Endothelial cell of umbilical vein (primary cell): ENCODE measurements around the gene AIRE.
"Not testable (repeated sequence)": the region's sequence is repeated elsewhere in the genome, so short reads cannot be mapped to it uniquely, and the experiment has no call there.

Source experiments
- MYC ChIP-seq: IDR thresholded peaks from one replicate; pipeline ENCODE4 v1.6.1; 2011; ENCODE audit warnings: mild to moderate bottlenecking, low read depth, low read length
- TF ChIP-seq, protein P1 (sequence below), 2 donors: IDR thresholded peaks; 1 replicate in 1 of 2; 2 replicates in 1 of 2; pipeline ENCODE4 v1.5.1; 2011; ENCODE audit warnings: low read length in 2 of 2, mild to moderate bottlenecking in 2 of 2, moderate library complexity in 2 of 2, control low read depth in 1 of 2, inconsistent platforms in 1 of 2, low read depth in 1 of 2; ENCODE audit not compliant: insufficient read depth in 1 of 2; ENCODE audit errors: extremely low read depth in 1 of 2
- TF ChIP-seq, protein P2 (sequence below): IDR thresholded peaks from 2 replicates; pipeline ENCODE4 v1.6.1; 2011; ENCODE audit not compliant: insufficient read depth, insufficient read length

DNA sequence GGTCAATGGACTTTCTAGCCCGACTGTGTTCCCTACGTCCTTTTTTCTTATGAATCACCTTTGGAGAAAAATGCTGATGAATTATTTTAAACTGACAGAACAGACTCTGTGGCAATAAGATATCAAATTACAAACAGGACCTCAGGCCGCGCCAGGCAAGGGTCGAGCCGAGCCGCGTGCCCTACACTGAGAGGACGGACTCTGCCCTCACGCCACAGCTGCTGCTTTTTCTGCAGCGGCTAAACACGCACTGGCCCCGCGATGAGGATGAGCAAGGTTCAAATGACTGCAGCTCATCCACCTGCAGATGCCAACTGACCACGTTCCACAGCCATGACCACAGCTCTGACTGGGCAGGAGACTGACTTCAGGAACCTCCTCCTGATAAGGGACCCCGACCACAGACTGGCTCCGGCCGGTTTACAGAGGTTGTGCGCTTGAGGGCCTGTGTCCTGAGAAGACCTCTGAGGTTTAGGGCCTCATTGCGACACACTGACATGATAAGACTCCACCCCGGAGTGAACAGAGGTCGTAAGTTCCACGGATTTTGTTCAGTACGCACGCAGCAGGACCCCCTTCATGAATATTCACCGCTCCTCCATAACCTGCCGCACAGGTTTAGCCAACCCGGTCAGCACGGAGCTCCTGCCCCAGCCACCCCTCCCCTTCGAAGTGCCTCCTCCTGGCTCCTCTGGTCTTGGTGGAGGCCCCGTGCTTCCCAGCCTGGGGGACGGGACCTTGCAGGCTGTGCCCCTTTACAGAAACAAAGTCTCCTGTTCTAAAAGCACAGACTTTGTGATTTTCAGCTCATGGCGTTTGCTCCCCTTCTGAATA, 36.3 kb upstream of the AIRE start:
- TF ChIP-seq, protein P1, sequence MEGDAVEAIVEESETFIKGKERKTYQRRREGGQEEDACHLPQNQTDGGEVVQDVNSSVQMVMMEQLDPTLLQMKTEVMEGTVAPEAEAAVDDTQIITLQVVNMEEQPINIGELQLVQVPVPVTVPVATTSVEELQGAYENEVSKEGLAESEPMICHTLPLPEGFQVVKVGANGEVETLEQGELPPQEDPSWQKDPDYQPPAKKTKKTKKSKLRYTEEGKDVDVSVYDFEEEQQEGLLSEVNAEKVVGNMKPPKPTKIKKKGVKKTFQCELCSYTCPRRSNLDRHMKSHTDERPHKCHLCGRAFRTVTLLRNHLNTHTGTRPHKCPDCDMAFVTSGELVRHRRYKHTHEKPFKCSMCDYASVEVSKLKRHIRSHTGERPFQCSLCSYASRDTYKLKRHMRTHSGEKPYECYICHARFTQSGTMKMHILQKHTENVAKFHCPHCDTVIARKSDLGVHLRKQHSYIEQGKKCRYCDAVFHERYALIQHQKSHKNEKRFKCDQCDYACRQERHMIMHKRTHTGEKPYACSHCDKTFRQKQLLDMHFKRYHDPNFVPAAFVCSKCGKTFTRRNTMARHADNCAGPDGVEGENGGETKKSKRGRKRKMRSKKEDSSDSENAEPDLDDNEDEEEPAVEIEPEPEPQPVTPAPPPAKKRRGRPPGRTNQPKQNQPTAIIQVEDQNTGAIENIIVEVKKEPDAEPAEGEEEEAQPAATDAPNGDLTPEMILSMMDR (IDR thresholded peaks at IDR 0.05; ENCODE audit: extremely low read depth in 1 of 2, insufficient read depth in 1 of 2, low read depth in 1 of 2, low read length in 2 of 2) = not testable (repeated sequence)
- not testable (repeated sequence) for TF ChIP-seq MYC
- TF ChIP-seq, protein P2, sequence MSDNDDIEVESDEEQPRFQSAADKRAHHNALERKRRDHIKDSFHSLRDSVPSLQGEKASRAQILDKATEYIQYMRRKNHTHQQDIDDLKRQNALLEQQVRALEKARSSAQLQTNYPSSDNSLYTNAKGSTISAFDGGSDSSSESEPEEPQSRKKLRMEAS = not testable (repeated sequence)
